ENCODE measurements around the gene HIP1R.

HIP1R gene

DNA sequence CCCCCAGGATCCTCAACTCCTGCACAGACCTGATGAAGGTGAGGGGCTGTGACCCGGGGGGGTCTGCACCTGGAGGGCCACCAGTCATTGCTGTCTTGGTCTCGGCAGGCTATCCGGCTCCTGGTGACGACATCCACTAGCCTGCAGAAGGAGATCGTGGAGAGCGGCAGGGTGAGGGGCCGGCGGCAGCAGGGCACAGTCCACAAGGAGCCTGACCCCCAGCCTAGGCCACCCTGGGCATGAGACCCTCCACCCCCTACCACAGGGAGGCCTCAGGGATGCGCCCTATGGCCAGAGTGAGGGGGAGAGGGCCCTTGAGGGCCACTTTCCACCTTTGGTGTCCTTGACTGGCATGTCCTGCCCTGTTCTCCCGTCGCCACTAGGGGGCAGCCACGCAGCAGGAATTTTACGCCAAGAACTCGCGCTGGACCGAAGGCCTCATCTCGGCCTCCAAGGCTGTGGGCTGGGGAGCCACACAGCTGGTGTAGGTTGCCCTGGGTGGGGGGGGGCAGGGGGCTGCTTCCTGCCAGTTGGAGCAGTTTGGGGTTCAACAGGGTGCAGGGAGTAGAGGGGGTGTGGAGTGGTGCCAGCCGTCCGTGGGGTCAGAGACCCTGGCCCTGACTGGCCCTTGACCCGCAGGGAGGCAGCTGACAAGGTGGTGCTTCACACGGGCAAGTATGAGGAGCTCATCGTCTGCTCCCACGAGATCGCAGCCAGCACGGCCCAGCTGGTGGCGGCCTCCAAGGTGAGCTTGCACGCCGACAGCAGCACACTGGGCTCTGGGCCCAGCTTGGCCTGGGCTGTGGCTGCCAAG lies 25.0 kb downstream of the HIP1R start:
- DNase-seq (ENCODE audit: low read depth): no peak

DNA sequence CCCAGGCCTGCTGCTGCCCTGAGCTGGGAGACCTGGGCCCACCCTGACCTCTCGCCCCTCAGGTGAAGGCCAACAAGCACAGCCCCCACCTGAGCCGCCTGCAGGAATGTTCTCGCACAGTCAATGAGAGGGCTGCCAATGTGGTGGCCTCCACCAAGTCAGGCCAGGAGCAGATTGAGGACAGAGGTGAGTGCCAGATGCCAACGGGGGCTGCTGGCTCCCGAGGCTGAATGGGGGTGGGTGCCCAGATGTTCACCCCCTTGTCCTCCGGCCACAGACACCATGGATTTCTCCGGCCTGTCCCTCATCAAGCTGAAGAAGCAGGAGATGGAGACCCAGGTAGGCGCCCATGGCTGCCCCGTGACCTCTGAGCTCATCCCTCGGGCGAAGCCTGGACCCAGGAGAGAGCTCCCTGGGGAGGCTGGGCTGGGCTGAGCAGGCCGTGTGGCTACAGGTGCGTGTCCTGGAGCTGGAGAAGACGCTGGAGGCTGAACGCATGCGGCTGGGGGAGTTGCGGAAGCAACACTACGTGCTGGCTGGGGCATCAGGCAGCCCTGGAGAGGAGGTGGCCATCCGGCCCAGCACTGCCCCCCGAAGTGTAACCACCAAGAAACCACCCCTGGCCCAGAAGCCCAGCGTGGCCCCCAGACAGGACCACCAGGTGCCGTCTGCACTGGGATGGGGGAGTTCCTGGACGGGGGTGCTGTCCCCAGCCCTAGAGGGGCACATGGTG lies 25.8 kb downstream of the HIP1R start:
- DNase-seq (ENCODE audit: low read depth): no peak

DNA sequence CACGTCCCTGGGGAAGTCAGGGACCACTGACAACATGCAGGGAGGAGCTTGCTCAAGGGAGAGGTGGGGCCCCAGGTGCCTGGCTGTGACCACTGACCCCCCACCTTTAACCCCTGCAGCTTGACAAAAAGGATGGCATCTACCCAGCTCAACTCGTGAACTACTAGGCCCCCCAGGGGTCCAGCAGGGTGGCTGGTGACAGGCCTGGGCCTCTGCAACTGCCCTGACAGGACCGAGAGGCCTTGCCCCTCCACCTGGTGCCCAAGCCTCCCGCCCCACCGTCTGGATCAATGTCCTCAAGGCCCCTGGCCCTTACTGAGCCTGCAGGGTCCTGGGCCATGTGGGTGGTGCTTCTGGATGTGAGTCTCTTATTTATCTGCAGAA lies 26.3 kb downstream of the HIP1R start:
- no peak for DNase-seq (ENCODE audit: low read depth)

DNA sequence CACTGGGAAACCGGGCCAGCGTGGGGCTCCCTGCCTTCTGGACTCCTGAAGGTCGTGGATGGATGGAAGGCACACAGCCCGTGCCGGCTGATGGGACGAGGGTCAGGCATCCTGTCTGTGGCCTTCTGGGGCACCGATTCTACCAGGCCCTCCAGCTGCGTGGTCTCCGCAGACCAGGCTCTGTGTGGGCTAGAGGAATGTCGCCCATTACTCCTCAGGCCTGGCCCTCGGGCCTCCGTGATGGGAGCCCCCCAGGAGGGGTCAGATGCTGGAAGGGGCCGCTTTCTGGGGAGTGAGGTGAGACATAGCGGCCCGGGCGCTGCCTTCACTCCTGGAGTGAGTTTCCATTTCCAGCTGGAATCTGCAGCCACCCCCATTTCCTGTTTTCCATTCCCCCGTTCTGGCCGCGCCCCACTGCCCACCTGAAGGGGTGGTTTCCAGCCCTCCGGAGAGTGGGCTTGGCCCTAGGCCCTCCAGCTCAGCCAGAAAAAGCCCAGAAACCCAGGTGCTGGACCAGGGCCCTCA lies 26.9 kb downstream of the HIP1R start:
- no peak for DNase-seq (ENCODE audit: low read depth)

DNA sequence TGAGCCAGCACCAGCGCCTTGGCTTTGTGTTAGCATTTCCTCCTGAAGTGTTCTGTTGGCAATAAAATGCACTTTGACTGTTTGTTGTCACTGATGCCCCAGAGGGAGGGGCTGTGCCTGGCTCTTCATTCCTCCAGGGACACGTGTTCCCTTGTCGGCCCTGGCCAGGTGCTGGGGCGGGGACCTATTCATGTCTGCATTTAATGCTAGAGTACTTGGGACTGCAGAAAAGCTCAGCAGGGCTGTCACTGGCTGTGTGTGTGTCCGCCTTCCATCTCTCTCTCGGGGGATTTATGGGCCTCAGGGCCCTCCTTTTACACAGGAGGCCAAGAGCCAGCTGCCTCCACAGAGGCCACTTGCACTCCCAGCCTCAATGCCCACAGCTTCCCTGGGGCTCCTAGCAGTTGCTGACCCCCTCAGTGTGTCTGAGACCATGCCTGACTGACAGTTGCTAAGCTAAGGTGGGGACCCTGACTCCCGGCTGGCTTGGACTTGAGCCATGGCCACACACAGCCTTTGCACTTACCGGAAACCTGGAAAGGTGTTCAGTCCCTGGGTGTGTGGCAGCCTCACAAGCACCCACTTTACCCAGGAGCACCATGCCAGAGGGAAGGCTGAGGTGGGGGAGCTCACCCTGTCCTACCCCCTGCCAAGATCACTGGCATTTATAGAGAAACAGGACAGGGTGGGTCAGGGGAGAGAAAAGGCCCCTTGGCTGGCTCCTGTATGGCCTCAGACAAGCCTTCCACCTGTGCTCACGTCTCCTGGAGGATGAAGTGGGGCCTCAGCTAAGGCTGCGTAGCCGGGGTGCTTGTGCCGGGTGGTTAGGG lies 27.8 kb downstream of the HIP1R start:
- no peak for DNase-seq (ENCODE audit: low read depth)

DNA sequence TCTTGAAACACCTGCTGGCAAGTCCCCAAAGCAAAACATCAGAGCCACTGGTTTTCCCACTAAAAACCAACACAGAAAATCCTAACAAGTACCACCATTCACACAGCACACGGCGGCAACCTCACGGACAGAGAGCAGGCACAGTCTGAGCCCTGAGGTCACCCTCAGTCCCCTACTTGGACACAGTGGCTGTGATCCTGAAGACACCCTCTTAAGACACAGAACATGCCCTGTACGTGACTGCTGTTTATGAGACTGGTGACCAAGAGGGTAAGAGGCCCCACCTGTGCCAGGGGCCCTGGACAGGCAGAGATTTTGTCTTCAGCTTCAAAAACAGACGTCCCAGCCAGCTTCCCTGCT lies 29.6 kb downstream of the HIP1R start:
- DNase-seq (ENCODE audit: low read depth): no peak

DNA sequence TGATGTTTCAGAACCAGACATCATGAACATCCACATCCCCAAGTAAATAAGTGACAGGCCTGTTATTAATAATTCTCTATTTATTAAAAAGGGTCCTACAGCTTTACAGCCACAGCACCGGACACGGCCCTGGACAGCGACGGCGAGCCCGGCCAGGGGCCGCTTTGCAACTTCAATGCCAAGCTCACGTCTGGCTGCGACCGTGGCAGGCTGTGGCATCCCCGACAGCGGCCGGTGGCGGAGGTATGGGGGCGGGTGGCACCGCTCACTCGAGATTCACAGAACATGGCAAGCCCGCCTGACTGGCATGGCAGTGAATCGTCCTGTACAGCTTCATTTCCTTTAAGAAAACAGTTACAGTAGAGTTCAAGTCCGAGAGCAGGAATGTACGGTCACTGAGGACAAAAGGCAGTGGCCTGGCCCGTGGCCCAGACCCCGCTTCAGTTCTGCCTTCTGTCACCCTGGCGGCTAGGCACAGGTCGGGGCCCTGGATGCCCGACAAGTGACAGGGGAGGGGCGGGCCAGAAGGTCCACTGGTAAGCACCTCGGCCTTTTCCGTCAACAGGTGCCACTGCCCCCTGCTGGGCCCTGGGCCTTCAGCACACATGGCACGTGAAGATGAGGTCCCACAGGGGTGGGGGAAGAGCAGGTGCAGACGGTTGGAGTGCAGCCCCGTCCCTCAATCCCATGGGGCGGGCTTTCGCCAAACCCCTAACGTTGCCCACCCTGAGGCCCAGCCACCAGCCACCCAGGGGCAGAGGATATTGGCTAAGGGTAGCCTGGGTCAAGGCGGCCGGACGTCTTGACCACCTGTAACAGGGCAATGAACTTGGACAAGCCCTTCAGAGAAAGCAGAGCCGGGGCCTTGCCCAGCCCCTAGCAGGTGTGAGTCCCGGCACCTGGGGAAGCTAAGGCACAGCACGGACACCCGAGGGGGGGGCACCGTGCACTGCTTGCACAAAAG lies 30.3 kb downstream of the HIP1R start:
- no peak for DNase-seq (ENCODE audit: low read depth)

DNA sequence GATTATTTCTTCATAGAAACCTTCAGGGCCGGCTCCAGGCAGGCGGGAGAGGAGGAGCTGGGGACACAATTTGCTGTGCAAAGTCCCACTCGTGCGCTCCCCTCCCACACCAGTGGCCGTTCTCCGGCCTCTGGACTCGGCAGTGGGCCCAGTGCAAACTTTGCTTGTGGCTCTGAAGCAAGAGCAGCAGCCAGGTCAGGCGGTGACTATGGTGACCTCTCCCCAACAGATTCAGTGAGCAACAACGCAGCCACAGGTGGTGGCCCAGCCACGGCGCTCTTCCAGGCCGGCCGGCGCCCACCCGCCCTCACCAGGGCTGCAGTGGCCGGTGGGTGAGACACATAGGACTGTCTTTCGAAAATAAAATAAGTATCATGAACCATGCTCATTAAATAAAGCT lies 31.1 kb downstream of the HIP1R start:
- no peak for DNase-seq (ENCODE audit: low read depth)

DNA sequence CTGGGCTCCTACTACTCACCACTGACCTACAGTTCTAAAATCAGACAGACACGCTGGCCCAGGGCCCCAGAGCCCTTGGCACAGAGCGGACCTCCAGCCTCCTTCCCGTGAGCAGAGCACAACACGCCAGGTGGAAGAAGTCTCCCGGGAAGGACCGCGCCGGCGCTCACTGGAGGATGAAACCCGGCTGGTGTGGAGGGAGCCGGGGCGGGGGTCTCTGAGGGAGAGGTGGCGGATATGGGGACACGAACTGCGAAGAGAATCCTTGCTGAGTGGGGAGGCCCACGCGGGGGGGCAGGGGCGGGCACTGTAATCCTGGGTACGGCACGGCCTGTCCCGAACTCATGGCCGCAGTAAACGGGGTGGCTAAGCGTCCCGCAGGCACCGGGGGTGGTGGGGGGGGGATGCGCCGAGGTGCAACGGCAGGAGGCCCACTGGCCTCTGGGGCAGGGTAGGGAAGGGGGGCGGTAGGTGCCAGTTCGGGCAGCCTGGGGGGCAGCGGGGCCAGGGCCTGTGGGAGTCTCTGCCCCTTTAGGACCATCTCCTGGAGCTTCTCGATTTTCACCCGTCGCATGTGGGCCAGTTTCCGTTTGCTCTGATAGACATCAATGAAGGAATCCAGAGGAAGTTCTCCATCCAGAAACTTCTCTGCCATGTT lies 31.8 kb downstream of the HIP1R start:
- no peak for DNase-seq (ENCODE audit: low read depth)

DNA sequence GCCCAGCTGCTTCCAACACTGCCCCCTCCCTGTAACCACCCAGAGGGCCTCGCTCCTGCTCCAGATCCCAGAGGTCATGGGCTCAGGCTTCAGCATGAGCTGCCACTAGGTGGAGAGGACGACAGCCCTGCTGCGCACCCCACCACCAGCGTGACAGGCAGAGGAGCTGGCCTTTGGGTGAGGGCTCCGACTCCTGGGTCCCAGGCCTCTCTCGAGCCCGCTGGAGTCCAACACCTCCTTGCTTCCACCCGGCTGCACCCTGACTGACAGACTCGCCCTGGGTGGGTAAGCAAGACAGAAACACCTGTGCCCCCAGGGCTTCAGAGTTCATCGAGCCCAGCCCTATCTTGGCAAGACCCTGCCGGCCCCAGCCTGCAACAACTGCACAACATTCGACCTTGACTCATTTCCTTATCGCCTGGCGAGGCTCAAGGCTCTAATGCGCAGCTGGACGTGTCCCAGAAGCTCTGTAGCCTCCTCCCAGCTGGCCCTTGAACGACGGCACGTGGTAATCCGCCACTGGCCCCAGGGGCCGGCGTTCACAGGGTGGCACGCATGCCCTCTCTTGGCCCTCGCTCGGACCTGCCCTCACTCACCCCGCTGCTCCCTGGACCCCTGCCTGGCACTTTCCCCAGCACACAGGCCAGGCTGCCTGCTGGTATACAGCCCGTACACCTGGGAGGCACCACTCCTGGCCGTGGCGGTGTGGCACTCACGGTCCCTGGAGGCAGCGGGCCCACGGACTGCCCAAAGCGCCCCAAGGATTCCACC lies 32.6 kb downstream of the HIP1R start:
- DNase-seq (ENCODE audit: low read depth): no peak

DNA sequence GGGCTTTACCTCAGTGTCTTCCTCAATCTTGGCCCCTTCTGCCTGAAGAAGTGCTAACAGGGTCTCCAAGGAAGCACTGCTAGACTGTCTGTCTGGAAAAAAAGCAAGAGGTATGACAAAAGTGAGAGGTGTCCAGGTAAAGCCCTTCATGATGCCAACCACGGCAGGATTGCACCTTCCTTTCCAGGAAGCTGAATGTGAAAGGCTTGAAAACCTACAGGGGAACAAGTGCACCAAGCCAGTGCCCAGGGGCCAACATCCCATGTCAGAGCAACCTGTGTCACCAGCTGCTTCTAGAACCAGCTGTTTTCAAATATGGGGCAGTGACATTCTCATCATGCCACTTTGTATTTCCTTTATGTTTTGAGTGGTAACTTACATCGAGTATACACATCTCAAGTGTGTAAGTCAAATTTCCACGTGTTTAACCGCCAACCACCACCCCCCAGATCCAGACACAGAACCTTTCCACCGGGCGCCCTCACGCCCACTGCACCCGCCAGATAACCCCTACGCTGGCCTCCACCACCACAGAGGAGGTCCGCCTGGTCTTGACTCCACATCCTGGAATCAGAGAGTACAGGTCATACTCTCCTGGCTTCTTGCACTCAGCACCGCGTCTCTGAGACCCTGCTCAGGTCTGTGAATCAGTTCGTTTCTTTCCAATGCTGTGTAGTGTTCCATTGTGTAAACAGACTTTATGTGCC lies 33.4 kb downstream of the HIP1R start:
- no peak for DNase-seq (ENCODE audit: low read depth)

DNA sequence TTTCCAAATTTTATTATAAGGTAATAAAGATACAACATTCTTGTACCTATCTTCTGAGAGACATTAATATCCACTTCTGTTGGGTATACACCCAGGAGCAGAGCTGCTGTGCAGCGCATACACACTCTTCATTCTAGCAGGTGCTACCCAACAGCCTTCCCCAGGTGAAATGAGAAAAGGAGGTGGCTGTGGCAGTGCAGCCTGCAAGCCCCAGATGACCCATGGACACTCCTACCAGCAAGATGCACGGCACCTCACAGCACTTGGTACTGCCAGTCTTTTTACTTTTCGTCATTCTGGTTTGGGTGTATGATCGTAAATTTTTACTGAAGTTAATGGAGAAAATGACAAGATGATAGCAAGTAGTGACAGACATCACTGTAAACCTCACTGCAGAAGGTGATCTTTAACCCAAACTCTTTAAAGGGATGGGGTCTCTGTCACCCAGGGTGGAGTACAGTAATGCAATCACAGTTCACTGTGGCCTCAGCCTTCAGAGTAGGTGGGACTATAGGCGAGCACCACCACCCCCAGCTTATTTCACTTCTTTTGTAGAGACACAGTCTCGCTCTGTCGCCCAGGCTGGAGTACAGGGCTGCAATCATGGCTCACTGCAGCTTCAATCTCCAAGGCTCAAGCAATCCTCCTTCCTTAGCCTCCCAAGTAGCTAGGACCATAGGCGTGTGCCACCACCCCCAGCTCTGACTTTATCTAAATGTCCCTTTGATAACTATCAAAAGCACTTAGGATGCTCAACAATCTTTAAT lies 34.1 kb downstream of the HIP1R start:
- no peak for DNase-seq (ENCODE audit: low read depth)

DNA sequence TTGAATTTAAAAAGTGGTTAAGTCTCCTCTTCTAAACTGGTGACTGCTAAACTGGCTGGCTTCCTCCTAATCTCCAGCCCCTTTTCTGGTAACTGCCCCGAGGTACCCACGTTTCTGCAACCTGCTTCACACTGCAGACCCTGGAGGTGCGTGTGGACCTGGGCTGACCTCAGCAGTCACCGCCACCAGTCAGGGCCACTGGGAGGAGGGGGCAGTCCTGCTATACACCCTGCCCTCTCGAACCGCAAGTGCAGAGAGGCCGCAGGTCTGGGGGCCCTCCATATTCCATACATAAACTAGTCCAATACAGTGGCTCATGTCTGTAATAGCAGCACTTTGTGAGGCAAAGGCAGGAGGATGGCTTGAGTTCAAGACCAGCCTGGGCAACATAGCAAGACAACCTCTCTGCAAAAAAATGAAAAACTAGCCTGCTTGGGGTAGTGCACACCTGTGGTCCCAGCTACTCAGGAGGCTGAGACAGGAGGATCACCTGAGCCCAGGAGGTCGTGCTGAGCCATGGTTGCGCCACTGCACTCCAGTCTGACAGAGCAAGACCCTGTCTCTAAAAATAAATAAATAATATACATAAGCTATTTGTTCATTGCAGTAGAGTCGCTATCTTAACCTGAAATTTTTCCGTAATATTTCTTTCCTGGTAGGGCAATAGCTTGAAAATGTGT lies 35.0 kb downstream of the HIP1R start:
- no peak for DNase-seq (ENCODE audit: low read depth)

DNA sequence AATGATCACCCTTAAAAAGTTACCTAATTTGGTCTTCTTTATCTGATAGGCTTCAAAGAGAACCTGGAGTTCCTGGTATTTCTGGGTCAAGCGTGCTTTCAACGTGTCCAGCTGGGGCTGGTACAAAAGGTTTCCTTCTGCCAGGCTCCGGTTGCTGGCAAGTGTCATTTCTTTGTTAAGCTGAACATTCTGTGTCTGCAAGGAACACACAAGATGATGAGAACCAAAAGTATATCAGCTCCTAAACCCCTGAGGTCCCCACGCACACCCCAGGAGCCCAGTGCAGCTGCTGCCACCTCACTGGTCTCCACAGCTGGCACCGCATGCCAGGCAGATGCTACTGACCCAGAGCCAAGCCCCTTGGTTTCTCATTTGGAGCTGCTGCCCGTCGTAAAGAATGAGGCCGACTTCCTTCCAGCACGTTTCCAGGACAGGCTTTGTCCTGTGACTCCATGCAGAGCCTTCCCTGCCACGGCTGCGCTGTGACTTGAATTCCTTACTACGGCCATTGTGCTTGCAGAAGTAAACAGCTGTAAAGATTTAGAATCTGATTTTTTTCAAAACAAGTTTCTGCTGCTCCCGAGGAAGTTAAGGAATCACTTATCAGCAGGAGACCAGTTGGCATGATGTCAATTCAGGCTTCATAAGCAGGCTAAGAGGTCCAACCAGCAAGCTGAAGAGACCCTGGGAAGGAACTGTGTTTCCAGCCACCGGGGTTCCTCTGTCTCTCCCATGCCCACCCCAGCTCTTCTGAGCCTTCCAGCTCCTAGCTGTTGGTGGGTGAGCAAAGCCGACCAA lies 35.8 kb downstream of the HIP1R start:
- DNase-seq (ENCODE audit: low read depth): no peak

DNA sequence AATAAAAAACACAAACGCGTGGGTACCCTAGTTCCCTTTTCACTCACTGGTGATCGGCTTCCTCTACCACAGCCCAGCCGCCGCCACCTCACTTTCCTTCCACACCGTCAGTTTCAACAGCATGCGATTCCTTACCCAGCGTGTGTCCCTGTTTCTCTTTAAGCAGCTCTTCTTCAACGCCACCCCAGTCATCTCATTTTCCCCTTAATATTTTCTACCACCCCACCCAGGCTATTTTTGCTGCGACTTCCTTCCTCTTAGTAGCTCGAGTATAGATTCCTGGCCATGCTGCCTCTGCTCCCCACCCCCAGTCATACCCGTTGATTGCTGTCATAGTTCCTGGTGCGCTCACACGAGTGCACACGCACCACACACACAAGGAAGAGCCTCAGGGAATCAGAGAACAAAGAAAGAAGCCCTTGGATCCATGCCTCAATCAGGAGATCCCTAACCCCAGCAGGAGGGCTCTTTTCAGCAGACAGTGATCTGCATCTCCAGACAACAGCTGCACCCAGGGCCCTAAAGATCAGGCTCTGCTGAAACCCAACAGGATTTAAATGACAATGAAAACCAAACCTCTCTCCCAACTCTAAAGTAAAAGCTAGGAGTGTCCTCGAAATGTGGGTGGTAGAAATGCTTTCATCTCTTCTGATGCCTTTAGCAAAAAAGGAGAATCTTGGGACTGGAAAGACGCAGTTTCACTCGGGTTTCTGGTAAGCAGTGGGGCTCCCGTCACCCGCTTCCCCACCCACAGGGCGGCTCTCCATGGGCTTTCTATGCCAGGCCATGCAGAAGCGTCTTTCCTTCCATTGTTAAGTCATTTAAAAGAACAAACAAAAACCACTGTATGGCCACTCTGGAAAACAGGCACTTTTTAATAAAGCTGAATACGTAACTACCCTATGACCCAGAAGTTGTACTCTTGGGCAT lies 36.9 kb downstream of the HIP1R start:
- DNase-seq (ENCODE audit: low read depth): peak; percentile 68

DNA sequence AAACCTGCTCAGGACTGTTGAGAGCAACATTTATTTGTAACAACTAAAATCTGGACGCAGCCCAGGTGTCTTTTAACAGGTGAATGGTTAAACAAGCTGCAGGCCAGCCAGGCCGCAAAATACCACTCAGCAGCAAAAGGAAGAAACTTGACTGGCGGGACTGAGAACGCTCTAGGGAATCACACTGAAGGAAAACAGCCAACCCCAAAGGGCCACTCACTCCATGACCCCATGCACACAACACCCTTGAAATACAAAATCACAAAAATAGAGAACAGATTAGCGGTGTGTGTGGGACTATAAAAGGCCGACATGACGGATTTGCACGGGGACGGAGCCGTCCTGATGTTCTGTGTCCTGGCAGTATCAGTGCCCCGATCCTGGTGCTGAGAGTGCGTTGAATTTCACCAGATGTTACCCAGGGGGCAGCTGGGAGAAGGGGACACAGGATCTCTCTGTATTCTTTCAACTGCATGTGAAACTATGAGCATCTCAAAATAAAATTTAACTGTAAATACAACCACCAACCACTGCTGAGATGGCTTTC lies 37.6 kb downstream of the HIP1R start:
- no peak for DNase-seq (ENCODE audit: low read depth)

Measured in GM04504 (cell line).